Testis (tissue), 2 donors: Measurements from ENCODE around the gene CDH19.

Source experiments
- CTCF ChIP-seq, 3 experiments: fragments of 450-650 bp in 2 of 3; fragments of 200-600 bp in 1 of 3; sonication (generic) in 1 of 3; IDR thresholded peaks; one replicate each; pipeline ENCODE4 v1.5.1; 2016 to 2019; ENCODE audit warnings: antibody characterized with exemption in 3 of 3, mild to moderate bottlenecking in 2 of 3, moderate library complexity in 1 of 3
- POLR2A ChIP-seq: fragments of 450-650 bp; IDR thresholded peaks from one replicate; pipeline ENCODE4 v1.6.1; 2017; ENCODE audit warnings: antibody characterized with exemption, mild to moderate bottlenecking, moderate library complexity

GRCh38 chr18:66506178-66506577 lies 97.7 kb downstream of the CDH19 start:
- TF ChIP-seq CTCF (IDR thresholded peaks at IDR 0.05) (no peak), POLR2A (no peak)
